ENCODE measurements around the gene SEC31B. TPM values are rescaled to one million over a fixed set of nuclear protein-coding genes. Genes with fewer than 3 reads are reported as not detected.

The SEC31B gene
- 100 to 1,000 TPM; 272 to 296 TPM for total RNA-seq

DNA sequence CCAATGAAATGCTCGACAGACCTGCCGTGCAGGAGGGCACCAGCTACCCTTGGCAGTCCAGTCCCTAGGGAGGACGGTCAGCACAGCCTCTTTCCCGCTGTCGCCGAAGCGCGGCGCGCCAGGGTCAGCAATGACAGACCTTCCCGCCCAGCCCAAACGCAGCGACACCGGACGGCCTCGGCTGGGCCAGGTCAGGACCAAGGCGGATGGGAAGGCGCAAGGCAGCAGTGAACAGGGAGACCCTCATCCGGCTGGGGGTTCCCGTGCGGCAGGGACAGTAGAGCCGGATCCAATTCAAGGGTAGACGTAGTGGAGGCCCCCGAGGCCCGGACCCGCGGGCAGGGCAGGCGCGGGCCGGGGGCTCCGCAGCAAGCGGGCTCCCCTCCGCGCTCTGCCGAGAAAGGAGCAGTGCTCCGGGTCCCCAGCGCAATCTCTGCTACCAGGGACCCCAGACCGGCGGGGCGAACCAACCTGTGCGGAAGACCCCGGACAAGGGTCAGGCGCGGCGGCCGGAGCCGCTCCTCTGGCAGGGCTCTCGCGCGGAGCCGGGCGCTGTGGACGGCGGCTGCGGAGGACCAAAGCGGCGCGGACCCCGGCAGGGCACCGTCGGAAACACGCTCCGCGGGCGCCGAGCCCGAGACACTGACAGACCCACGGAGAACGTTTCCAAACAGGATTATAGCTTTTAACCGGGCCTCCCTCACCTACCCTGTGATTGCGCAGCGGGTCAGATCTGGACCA lies at the start of gene SEC31B:
Gene SEC31B, minus strand, starts transcription at position 551 of the 741 bp plus-strand sequence. CDS start 2,909 bp downstream, outside the sequence.

GRCh38 chr10:100535715-100536353 lies 16.2 kb upstream of the SEC31B start, which contains the start of gene HIF1AN:
Gene HIF1AN (plus strand): TSS chr10:100535943. CDS start chr10:100535959, 16 bp downstream.

DNA sequence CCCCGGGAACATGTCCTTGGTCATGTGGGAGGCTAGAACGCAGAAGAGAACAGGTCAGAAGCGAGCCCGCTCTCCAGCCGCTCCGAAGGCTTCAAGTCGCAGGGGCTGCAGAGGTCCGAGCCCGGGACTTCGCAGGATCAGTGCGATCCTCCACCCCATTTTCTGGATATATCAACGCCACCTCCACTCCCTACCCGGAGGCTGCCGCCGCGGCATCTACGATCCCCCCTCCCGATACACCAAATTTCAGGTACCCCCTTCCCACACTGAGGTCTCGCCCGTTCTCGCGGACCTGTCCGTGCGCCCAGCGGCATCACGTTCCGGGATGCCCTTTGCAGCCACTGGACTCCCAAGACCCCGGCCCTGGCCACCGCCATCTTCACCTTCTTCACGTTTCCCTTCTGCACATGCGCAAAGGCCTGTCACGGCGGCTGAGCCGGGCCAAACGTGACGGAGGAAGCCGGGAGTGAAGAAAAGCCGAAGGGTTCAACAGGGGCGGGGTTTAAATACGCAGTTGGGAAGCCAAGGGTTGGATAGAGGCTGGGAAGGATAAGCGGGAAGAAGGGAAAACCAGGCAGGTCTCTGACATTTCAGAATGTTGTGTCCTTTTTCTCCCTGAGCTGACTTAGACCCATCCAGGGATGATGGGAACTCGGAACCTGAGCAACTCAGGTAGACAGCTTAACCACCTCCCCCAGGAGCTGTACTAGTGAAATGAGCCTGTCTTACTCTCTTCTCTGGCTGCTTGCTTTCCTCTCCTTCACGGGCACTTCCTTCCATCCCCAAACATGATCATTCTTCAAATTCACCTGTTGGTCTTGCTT lies 10.0 kb upstream of the SEC31B start, which contains the start of gene NDUFB8:
Gene NDUFB8, minus strand, starts transcription at position 397 of the 824 bp plus-strand sequence. Its CDS starts 20 bp downstream, at position 377.

DNA sequence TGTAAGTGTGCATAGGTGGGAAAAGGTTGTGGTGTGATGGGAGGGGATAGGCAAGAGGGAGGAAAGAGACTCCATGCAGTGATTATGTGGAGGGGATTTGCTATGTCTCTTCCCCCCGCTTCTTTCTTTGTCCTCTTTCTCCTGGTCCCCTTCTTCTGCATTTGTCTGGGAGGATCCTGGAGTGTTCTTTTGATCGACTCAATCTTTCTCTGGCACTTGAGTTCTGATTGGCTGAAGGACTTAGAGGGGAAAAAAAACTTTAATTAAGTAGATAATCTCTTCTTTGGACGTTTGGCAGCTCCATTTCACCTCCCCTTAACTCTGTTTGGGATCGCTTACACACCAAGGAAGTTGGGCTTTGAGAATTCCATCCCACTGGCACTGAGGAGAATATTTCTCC lies 57.0 kb downstream of the SEC31B start, which contains the start of gene WNT8B:
Gene WNT8B, plus strand, starts transcription at position 301 of the 400 bp plus-strand sequence. CDS start 160 bp downstream, outside the sequence.

Other genes starting within 250 kb of the SEC31B start
- gene BLOC1S2, start 233.2 kb downstream of the SEC31B start, total RNA-seq = 10 to 100 TPM; 41.2 to 45.0 TPM
- gene PKD2L1, start 189.6 kb downstream of the SEC31B start, total RNA-seq = under 1 TPM in 1 of 2 experiments, not detected in 1; 0.23 TPM
- gene SCD, start 172.6 kb downstream of the SEC31B start, total RNA-seq = 100 to 1,000 TPM; 245 to 247 TPM
- gene WNT8B, start 56.9 kb downstream of the SEC31B start, total RNA-seq = under 1 TPM; 0.24 to 0.38 TPM
- gene NDUFB8, start 10.0 kb upstream of the SEC31B start, total RNA-seq = 100 to 1,000 TPM; 254 to 263 TPM
- gene HIF1AN, start 16.1 kb upstream of the SEC31B start, total RNA-seq = 10 to 100 TPM; 48.6 to 50.3 TPM
- gene PAX2, start 225.7 kb upstream of the SEC31B start, total RNA-seq = not detected